ENCODE results near the gene CFAP52.

DNA sequence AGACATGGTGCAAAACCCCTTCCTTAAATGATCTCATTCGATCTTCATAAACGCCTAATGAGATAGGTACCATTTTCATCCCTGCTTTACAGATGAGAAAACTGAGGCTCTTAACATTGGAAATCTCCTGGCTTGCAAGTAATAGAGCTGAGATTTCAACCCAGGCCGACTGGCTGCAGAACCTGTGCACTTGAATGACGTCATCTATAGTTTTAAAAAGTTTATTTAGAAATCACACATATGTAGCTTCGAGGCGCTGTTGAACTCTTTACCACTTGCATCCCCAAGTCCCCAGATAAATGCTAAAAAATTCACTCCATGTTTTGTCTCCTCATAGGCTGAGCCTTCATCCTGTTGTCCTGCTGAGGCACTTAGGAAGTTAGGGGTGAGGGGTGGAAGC is 30.0 kb downstream of the CFAP52 start:
- no peak for TF ChIP-seq GATA3 (IDR thresholded peaks at IDR 0.05; ENCODE audit: low read depth, low read length)
- TF ChIP-seq GATA2 (IDR thresholded peaks at IDR 0.05; ENCODE audit: low read depth, low read length), result no peak
